NCI-H1092 (cell line): ENCODE data around the gene USP38.
"Not testable (repeated sequence)": the region's sequence is repeated elsewhere in the genome, so short reads cannot be mapped to it uniquely, and the experiment has no call there.

Experiments used
- DNase-seq: peaks from one replicate; lab custom pipeline; 2025; lab: John Stamatoyannopoulos, UW

Gene USP38

DNA sequence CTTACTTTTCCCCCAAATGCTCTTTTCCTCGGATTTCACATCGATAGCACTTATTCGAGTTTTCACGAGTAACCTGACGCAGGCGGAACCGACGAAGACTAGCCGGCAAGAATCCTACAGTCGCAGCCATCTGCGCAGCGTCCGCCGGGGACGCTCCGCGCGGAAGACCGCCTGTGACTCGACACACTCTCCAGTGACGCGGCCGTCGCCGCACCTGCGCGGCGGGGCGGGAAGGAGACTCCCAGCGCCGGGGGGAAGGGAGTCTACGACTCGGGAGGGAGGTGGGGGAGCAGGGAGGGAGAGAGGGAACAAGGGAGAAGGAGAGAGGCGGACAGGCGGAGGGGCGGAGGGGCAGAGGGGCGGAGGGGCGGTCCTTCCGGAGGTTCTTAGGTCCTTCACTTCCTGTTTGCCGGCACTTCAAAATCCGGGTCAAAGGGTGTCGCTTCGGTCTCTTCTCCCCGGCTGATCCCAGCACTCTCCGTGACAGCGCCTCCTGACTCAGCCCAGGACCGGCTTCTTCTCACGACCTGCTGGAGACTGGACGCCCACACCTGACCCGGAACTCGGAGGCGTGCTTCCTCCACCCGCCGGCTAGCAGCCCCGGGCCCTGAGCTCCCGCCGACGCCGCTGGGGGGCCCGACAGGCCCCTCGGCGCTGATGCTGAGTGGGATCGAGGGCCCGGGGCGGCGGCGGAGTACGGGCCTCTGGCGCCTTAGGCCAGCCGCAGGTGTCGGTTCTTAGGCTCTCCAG is at the start of gene USP38:
USP38 (plus strand) TSS at position 415 of the 750 bp plus-strand sequence. CDS start 534 bp downstream, outside the sequence.
- DNase-seq: peak; percentile 95

- no peak for DNase-seq
Observed at GRCh38 chr4:143135358-143135757, 49.4 kb upstream of the USP38 start.

DNA sequence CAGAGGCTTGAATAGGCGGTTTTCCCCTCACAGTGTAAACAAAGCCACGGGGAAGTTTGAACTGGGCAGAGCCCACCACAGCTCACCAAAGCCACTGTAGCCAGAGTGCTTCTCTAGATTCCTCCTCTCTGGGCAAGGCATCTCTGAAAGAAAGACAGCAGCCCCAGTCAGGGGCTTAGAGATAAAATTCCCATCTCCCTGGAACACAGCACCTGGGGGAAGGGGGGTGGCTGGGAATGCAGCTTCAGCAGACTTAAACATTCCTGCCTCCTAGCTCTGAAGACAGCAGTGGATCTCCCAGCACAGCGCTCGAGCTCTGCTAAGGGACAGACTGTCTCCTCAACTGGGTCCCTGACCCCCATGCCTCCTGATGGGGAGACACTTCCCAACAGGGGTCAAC is 44.0 kb upstream of the USP38 start:
- no peak for DNase-seq

DNA sequence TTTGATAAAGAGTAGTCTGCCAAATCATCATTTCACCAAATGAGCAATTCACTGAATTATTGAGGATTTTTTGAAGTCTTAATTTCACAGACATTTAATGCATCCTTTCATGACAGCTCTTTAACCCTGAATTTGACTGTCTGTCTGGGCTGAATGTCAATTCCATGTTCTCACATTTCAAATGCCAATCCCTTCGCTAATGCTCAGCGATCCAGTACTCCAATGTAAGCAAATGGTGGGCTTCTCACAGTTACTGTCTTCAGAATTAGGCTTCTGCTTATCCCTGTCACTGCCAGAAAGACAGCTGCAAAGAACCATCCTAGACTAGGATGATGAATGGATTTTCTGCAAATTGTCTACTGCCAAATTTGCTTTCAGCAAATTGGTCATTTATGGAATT is 36.2 kb upstream of the USP38 start:
- DNase-seq: no peak

DNA sequence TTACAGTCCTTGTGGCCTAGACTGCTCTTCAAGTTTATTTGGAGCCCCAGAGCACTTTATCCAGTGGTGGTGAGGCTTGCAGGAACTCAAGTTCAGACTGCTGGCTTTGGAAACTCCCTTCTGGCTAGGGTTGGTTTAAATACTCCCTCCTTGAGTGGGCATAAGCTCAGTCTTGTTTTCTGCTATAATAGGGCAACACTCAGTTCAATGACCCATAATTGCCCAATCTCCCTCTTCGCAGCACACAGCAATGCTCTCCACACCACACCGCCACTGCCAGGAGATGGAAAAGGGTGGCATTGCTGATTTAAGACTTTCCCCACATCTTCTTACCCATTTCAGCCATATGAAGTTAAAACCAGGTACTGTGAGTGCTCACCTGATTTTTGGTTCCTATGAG is 27.9 kb upstream of the USP38 start:
- no peak for DNase-seq

DNA sequence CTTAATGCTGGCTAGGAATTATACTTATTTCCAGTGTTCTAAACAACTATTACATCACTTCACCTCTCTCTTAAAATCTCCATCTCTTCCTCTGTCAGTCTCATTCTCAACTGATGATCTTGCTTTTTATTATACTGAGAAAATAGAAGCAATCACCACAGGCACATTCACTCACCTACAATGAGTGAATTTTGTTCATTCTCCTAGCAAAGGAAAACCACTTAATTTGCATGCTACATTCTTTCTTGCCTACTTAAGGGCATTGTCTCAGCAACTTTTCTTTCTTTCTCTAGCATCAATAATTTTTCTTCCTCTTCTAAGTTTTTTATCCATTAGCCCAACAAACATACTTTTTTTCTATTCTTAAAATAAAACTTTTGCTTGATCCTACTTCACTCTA is 21.1 kb upstream of the USP38 start:
- no peak for DNase-seq

GRCh38 chr4:143166722-143167121 is 18.0 kb upstream of the USP38 start:
- not testable (repeated sequence) for DNase-seq

- DNase-seq: no peak
Observed at GRCh38 chr4:143178923-143179322, 5.8 kb upstream of the USP38 start.

DNA sequence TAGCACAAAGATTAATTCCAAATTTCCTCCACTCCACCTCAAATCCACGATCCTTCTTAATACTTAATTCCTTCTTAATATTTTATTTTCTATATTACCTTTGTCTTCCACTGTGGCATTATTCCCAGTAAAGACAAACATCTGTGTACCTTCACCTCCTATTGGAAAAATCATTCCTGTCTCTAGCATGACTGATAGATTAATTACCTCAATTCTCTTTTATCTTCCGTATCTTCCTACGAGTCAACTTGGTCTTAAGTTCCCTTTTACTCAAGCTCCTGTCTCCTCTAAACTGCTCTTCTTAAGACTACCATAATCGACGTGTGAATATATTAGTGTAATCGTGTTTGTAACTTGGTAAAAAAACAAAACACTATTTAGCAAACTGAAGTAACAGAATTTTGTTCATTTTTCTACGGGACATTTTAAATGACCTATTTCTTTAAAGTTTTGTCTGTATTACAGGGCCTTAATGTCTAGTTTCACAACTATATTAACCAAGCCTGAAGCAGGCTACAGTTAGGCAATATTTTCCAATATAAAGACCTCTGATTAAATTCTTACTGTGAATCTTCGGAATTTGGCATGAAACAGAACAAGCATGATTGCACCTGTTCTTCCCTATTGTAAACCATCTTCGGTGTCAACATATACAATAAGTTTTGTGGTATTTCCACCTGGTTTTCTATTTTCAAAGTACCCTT is 1.1 kb upstream of the USP38 start:
- no peak for DNase-seq

- no peak for DNase-seq
Observed at GRCh38 chr4:143184217-143184502, 557 bp upstream of the USP38 start.

- DNase-seq: no peak
Observed at GRCh38 chr4:143185253-143186107, 763 bp downstream of the USP38 start.

DNA sequence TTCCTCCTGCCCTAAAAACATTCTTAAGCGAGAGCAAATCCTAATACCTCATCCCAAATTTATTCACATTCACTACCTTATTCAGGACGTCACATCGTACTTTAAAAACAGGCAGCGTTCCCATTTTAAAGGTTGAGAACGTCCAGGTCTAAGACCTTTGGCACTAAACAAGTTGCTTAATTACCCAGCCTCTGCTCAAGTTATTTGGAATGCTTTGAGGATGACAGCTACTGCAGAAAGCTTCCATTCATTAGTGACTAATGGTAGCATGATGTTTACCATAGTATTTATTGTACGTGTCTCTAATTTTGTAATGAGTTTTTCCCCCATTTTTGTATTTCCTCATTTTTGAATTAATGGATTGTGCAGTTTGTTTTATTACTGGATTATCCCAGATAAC is 1.5 kb downstream of the USP38 start:
- no peak for DNase-seq

DNA sequence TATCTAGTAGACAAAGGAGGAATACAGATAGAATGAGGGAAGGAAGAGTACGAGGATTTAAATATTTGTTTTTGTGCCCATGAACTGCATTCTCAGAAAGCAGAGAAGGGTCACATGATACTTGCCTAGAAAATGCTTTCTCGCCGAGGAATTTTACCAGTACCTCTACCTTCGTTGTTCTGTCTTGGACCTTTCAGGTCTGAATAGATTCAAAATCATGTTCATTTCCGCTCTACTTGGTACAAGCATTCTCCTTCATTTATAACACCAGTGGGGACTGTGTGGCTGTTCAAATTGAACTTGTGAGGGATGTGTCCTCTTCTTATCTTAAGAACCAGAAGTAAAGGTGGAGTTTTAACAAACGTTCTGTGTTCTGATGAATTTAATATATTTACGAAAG is 1.9 kb downstream of the USP38 start:
- no peak for DNase-seq

GRCh38 chr4:143188136-143189088 is 3.7 kb downstream of the USP38 start:
- DNase-seq: no peak

GRCh38 chr4:143189528-143189927 is 4.8 kb downstream of the USP38 start:
- DNase-seq: no peak

DNA sequence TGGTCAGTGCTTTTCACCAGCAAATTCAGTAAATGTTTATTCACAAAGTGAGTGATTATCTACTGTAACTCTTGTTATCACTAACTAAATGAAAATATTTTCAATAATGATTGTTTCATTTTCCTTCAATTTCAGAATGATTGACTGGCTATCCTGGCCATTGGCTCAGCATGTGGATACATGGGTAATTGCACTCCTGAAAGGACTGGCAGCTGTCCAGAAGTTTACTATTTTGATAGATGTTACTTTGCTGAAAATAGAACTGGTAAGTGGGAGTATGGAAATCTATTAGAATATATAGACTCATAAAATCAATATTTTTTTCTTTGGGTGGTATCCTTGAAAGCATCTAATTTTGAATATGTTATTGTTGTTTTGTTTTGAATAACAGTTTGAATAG is 10.9 kb downstream of the USP38 start:
- no peak for DNase-seq

GRCh38 chr4:143196323-143196722 is 11.6 kb downstream of the USP38 start:
- no peak for DNase-seq

DNA sequence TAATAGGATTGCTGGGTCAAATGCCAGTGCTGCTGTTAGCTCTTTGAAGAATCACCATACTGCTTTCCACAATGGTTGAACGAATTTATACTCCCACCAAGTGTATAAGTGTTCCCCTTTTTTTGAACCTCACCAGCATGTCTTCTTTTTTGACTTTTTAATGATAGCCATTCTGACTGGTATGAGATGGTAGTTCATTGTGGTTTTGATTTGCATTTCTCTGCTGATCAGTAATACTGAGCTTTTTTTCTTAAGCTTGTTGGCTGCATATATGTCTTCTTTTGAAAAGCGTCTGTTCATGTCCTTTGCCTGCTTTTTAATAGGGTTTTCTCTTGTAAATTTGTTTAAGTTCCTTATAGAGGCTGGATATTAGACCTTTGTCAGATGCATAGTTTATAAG is 14.8 kb downstream of the USP38 start:
- no peak for DNase-seq

DNA sequence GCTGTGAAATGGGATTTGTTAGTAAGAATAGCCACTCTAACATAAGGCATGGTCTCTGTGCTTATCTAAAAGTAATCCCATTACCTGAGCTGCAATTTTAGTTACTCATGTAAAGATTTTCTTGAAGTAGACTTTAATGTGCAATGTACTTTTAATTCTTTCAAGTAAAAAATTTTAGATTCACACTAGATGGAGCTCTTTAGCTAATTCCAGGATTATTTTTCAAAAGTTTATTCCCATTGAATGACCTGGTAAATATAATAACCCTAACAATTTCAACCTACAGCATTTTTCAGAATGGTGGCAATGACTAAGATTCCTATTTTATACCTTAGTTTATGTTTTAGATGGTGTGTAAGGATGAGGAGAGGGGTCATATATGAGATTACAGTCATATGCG is 18.1 kb downstream of the USP38 start:
- no peak for DNase-seq

GRCh38 chr4:143203577-143203976 is 18.9 kb downstream of the USP38 start:
- no peak for DNase-seq

DNA sequence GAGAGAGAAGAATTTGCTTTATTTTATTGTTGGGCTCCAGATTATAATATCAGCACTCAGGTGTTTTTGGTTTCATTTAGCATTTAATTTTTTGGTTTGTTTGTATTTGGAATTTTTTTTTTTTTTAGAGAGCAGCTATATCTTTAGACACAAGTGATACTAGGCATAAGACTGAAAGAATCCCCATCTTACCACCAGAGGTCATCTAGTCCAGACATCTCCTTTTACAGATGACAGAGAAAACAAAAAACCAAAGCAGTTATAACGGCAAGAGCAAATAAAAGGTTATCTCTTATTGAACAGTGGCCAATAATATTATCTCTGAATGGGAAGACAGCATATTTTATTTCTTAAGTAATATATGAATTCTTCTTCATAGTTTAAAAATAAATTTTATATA is 22.8 kb downstream of the USP38 start:
- DNase-seq: no peak

DNA sequence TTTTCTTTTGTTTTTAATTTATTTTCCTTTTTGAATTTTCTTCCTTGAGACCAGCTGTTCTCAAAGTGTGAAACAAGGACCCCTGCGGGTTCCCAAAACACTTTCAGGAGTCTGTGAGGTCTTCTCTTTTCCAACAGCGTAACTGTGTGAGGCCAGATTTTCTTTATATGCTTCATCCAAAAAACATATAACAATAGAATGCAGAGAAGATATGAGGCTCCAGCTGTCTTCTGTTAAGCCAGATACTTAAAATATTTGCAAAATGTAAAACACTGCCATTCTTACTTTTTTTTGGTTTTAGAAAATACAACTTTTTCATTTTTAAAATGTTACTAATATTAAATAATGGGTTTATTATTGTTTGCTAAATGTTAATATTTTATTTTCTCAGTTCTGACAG is 27.8 kb downstream of the USP38 start:
- no peak for DNase-seq
